ENCODE measurements around the gene COL27A1. TPM values are rescaled to one million over a fixed set of nuclear protein-coding genes. Genes with fewer than 3 reads are reported as not detected.
"Not testable (repeated sequence)": the region's sequence is repeated elsewhere in the genome, so short reads cannot be mapped to it uniquely, and the experiment has no call there.

The COL27A1 gene
- total RNA-seq, 2 donors from 2014 or later, result 2.7 to 3.7 TPM

- intact Hi-C loops (cut with DNase I, micrococcal nuclease); DNase-seq: not testable (repeated sequence)
- peak; percentile 28 for ATAC-seq
Measured at GRCh38 chr9:114328357-114328820, 173.1 kb downstream of the COL27A1 start.

GRCh38 chr9:114328937-114329624 lies 173.7 kb downstream of the COL27A1 start:
- intact Hi-C loops (cut with DNase I, micrococcal nuclease); ATAC-seq; DNase-seq: not testable (repeated sequence)

DNA sequence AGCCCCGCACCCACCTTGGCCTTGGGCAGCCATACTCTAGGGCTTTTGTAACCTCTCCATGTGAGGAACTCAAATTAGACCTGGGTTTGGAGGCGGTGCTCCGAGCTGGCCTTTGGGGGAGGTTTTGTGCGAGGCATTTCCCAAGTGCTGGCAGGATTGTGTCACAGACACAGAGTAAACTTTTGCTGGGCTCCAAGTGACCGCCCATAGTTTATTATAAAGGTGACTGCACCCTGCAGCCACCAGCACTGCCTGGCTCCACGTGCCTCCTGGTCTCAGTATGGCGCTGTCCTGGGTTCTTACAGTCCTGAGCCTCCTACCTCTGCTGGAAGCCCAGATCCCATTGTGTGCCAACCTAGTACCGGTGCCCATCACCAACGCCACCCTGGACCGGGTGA lies 174.3 kb downstream of the COL27A1 start, which contains the start of gene ORM2:
Gene ORM2, plus strand, starts transcription at position 245 of the 398 bp plus-strand sequence. Its CDS starts 36 bp downstream, at position 281.
- DNase-seq, result not testable (repeated sequence)

DNA sequence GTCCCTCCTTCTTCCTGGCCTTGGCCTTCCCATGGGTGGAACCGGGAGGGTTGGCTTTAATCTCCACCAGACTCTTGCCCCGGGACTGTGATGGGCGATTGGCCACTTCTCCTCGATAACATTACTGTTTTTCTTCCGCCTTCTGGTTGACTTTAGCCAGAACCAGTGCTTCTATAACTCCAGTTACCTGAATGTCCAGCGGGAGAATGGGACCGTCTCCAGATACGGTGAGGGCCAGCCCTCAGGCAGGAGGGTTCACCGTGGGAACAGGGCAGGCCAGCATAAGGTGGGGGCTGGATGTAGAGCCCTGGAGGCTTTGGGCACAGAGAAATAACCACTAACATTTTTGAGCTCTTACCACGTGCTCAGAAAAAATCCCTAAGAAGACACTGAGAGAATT lies 175.3 kb downstream of the COL27A1 start:
- ATAC-seq (no peak), DNase-seq (no peak)
- intact Hi-C loops (cut with DNase I, micrococcal nuclease), result no loop called here

More for the DNA sequence above, 174.3 kb downstream of the COL27A1 start, which contains the start of gene ORM2:
- ATAC-seq; intact Hi-C loops (cut with DNase I, micrococcal nuclease): not testable (repeated sequence)

GRCh38 chr9:114331229-114332195 lies 176.2 kb downstream of the COL27A1 start:
- ATAC-seq; intact Hi-C loops (cut with DNase I, micrococcal nuclease); DNase-seq: not testable (repeated sequence)

DNA sequence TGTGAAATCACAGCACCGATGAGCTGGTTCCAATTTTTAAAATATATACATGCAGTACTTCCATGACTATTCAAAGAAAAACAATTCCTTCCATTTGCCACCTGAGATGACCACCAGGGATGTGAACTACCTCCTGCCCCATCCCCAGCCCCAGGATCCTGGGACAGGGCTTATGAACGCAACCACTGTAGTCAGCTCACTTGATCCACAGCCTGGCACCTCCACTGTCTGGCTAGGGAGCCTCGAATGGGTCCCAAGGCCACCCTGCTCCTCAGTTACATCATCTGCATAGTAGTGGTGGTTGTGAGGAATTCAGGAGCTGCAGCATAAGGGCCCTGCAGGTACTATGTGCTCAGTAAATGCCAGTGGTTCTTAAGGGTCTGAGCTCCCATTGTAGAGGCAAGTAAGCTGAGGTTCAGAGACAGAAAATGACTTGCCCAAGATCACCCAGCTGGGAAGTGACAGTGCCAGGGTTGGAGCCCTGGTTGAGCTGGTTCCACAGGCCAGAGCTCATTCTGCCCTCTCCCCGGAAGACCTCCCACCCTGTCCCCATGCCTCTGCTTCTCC lies 177.2 kb downstream of the COL27A1 start:
- peak; percentile 7 for ATAC-seq
- intact Hi-C loops (cut with DNase I, micrococcal nuclease); DNase-seq: not testable (repeated sequence)

- DNase-seq; ATAC-seq; intact Hi-C loops (cut with DNase I, micrococcal nuclease): not testable (repeated sequence)
Measured at GRCh38 chr9:114333718-114334117, 178.4 kb downstream of the COL27A1 start.

- DNase-seq (no peak), ATAC-seq (no peak)
- intact Hi-C loops (cut with DNase I, micrococcal nuclease), result no loop called here
Measured at GRCh38 chr9:114334490-114334889, 179.2 kb downstream of the COL27A1 start.

- no peak for ATAC-seq
- intact Hi-C loops (cut with DNase I, micrococcal nuclease), result no loop called here
- no peak for DNase-seq
Measured at GRCh38 chr9:114335745-114336144, 180.4 kb downstream of the COL27A1 start.

DNA sequence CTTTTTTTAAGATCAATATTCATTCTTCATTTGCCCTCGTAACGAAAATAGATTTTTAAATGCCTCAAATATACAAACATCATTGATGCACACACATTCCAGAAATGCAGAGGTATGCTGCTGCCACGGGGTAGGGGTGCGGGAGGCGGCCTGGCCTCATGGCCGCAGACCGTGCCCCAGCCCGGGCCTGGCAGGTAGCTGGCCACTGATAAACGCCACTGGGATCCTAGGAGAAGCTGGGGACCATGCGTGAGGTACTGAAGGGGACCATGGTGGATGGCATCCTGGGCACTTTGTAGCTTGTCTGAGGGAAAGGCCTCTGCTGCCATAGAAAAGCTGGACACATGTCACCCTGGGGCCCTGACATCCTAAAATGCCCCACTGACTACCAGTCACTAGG lies 180.8 kb downstream of the COL27A1 start:
- ATAC-seq (no peak), DNase-seq (no peak)
- intact Hi-C loops (cut with DNase I, micrococcal nuclease), result no loop called here

DNA sequence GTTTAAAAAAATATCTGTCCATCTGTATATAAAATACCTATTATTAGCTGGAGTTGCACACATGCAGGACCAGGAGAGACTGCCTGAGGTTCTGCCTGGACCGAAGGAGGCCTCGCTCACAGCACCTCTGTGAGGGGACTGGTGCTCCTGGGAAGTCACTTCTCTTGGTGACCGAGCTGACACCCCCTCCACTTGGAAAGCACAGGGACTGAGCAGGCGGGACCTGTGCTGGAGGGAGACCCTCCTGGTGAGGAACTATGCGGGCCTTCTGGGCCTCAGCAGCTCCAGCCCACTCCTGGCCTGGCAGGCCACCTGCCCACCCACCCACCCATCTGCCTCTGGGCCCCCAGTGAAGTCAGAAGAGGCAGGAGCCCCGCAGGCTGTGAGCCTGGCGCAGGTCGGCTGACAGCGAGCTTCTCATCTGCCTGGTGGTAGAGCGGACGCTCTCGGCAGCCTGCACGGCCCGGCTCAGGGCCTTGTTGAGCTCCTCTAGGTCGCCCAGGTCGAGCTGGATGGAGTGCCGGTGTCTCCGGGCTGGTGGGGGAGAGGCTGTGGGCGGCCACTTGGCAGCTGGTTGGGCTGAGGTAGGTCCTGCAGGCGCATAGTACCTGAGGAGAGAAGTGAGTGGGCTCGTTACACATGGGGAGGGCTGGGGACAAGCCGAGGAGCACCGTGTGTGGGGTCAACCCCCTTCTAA lies 181.5 kb downstream of the COL27A1 start:
- intact Hi-C loops (cut with DNase I, micrococcal nuclease), result no loop called here
- DNase-seq (no peak), ATAC-seq (no peak)

DNA sequence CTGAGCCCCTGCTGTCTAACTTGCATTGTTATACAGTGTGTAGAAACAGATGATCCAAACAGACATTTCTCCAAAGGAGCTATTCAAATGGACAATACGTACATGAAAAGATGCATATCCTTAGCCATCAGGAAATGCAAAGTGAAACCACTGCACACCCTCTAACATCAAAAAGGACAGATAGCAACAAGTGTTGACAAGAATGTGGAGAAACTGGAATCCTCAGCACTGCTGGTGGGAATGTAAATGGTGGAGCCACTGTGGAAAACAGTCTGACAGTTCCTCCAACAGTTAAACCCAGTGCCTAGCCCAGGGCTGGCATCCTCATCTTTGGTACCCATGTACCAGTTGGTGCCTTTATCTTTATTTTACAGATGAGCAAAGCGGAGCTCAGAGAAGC lies 182.8 kb downstream of the COL27A1 start:
- intact Hi-C loops (cut with DNase I, micrococcal nuclease), result no loop called here
- DNase-seq (no peak), ATAC-seq (no peak)

- intact Hi-C loops (cut with DNase I, micrococcal nuclease), result no loop called here
- ATAC-seq (peak; percentile 50), DNase-seq (peak in 1 of 2 donors; percentile 56)
Measured at GRCh38 chr9:114339130-114339908, 184.0 kb downstream of the COL27A1 start.

DNA sequence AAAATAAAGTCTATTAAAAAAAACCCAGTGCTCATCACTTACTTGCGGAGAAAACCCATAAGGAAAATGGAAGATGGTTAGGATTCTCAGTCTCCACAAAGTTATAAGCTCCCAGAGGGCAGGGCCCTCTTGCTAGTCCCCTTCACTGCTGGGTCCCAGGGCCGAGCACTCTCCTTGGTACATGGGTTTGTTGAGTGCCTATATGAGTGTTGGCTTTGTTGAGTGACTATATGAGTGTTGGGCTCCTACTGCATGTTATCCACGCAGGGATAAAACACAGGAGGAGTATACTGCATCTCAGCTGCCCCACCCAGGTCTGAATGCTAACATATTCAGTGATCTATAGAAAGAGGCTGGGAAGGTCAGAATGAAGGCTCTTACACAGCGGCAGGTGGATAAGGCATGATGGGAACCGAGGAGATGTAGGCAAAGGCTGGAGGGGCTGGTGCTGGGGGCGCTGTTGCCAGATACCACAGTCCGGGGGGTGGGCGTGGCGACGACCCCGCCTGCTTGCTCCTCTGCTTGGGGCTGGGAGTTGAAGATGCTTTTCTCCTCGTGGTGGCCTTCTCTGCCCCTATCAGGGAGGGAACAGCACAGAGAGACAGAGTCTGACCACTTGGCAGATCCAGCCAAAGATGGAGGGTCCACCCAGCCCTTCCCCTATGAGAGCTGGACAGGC lies 186.0 kb downstream of the COL27A1 start:
- no peak for ATAC-seq
- no peak for DNase-seq
- intact Hi-C loops (cut with DNase I, micrococcal nuclease), result no loop called here

GRCh38 chr9:114341991-114342390 lies 186.7 kb downstream of the COL27A1 start:
- ATAC-seq, result no peak
- no peak for DNase-seq
- intact Hi-C loops (cut with DNase I, micrococcal nuclease), result no loop called here

- intact Hi-C loops (cut with DNase I, micrococcal nuclease), result no loop called here
- no peak for DNase-seq
- no peak for ATAC-seq
Measured at GRCh38 chr9:114342755-114343440, 187.6 kb downstream of the COL27A1 start.
